ENCODE results near the gene PLEKHH2.
"Not testable (repeated sequence)": the region's sequence is repeated elsewhere in the genome, so short reads cannot be mapped to it uniquely, and the experiment has no call there.

PLEKHH2 gene

GRCh38 chr2:43636621-43637020, 439 bp upstream of the PLEKHH2 start:
- peak; percentile 14 for DNase-seq (ENCODE audit: low read depth)

- DNase-seq (ENCODE audit: low read depth): no peak
These were observed 5.3 kb downstream of the PLEKHH2 start for GRCh38 chr2:43642363-43642762.

GRCh38 chr2:43643680-43644079, 6.6 kb downstream of the PLEKHH2 start:
- no peak for DNase-seq (ENCODE audit: low read depth)

- DNase-seq (ENCODE audit: low read depth): no peak
These were observed 12.1 kb downstream of the PLEKHH2 start for GRCh38 chr2:43648994-43649701.

- DNase-seq (ENCODE audit: low read depth): no peak
These were observed 16.4 kb downstream of the PLEKHH2 start for GRCh38 chr2:43653506-43653905.

GRCh38 chr2:43657241-43657640, 20.2 kb downstream of the PLEKHH2 start:
- DNase-seq (ENCODE audit: low read depth): no peak

- DNase-seq (ENCODE audit: low read depth): no peak
These were observed 38.7 kb downstream of the PLEKHH2 start for GRCh38 chr2:43675646-43676321.

GRCh38 chr2:43676322-43677050, 39.4 kb downstream of the PLEKHH2 start, which contains the start of gene C1GALT1C1L:
TSS of gene C1GALT1C1L (minus strand) at chr2:43676429. CDS start at chr2:43676322, 107 bp downstream.
- DNase-seq (ENCODE audit: low read depth): peak; percentile 11

GRCh38 chr2:43677783-43678182, 40.7 kb downstream of the PLEKHH2 start:
- DNase-seq (ENCODE audit: low read depth): not testable (repeated sequence)

GRCh38 chr2:43685357-43685756, 48.3 kb downstream of the PLEKHH2 start:
- DNase-seq (ENCODE audit: low read depth): no peak

- no peak for DNase-seq (ENCODE audit: low read depth)
These were observed 52.9 kb downstream of the PLEKHH2 start for GRCh38 chr2:43689999-43690398.

- no peak for DNase-seq (ENCODE audit: low read depth)
These were observed 55.5 kb downstream of the PLEKHH2 start for GRCh38 chr2:43692428-43692994.

GRCh38 chr2:43698140-43698539, 61.1 kb downstream of the PLEKHH2 start:
- not testable (repeated sequence) for DNase-seq (ENCODE audit: low read depth)

- DNase-seq (ENCODE audit: low read depth): no peak
These were observed 62.7 kb downstream of the PLEKHH2 start for GRCh38 chr2:43699761-43700160.

- no peak for DNase-seq (ENCODE audit: low read depth)
These were observed 64.1 kb downstream of the PLEKHH2 start for GRCh38 chr2:43701111-43701510.

- DNase-seq (ENCODE audit: low read depth): no peak
These were observed 70.4 kb downstream of the PLEKHH2 start for GRCh38 chr2:43707255-43708015.

GRCh38 chr2:43708178-43708577, 71.1 kb downstream of the PLEKHH2 start:
- no peak for DNase-seq (ENCODE audit: low read depth)

GRCh38 chr2:43708891-43709290, 71.8 kb downstream of the PLEKHH2 start:
- no peak for DNase-seq (ENCODE audit: low read depth)

- no peak for DNase-seq (ENCODE audit: low read depth)
These were observed 73.8 kb downstream of the PLEKHH2 start for GRCh38 chr2:43710866-43711265.

GRCh38 chr2:43714164-43714563, 77.1 kb downstream of the PLEKHH2 start:
- DNase-seq (ENCODE audit: low read depth): no peak

- DNase-seq (ENCODE audit: low read depth): no peak
These were observed 78.4 kb downstream of the PLEKHH2 start for GRCh38 chr2:43715300-43716098.

Measured in activated T-cell treated with anti-CD3 and anti-CD28 coated beads for 1 hour (primary cell).